Osteocyte (in vitro differentiated cells): ENCODE results near the gene ZFP64. TPM values are rescaled to one million over a fixed set of nuclear protein-coding genes. Genes with fewer than 3 reads are reported as not detected.

ENCODE experiments used
- DNase-seq: peaks from one replicate; pipeline ENCODE4 v3.0.0; 2021; ENCODE audit warnings: mixed read lengths; ENCODE audit not compliant: unreplicated experiment; ENCODE audit errors: extremely low spot score
- H3K27ac Mint-ChIP-seq: one replicate; pipeline ENCODE4 v1.8.0; 2021; ENCODE audit warnings: mild to moderate bottlenecking, mixed read lengths; ENCODE audit not compliant: unreplicated experiment
- H3K27me3 Mint-ChIP-seq: one replicate; pipeline ENCODE4 v1.8.0; 2021; ENCODE audit warnings: mixed read lengths; ENCODE audit not compliant: unreplicated experiment
- H3K36me3 Mint-ChIP-seq: one replicate; pipeline ENCODE4 v1.8.0; 2021; ENCODE audit warnings: mixed read lengths; ENCODE audit not compliant: unreplicated experiment
- H3K4me1 Mint-ChIP-seq: one replicate; pipeline ENCODE4 v1.8.0; 2021; ENCODE audit warnings: mixed read lengths; ENCODE audit not compliant: unreplicated experiment
- H3K4me3 Mint-ChIP-seq: one replicate; pipeline ENCODE4 v1.8.0; 2021; ENCODE audit warnings: mild to moderate bottlenecking, moderate library complexity, mixed read lengths; ENCODE audit not compliant: unreplicated experiment
- H3K9me3 Mint-ChIP-seq: one replicate; pipeline ENCODE4 v1.8.0; 2021; ENCODE audit warnings: mixed read lengths; ENCODE audit not compliant: unreplicated experiment
- CTCF ChIP-seq: fragments of 200-600 bp; sonication (generic); IDR thresholded peaks from 2 replicates; pipeline ENCODE4 v1.5.0; 2021; ENCODE audit warnings: antibody characterized with exemption, mild to moderate bottlenecking, moderate library complexity
- total RNA-seq: library from RNA; stranded (reverse); gene quantifications from 2 replicates; pipeline ENCODE4 v1.2.1, GENCODE V29; 2021

Gene ZFP64
- total RNA-seq, 1 donor from 2014 or later, result 21.0 TPM

GRCh38 chr20:52154575-52154974 lies 37.0 kb downstream of the ZFP64 start:
- Mint-ChIP-seq H3K27ac (no peak overlapping the region), H3K9me3 (peaks cover 4% of the 10 kb centered on the region), H3K4me1 (no peaks in the 10 kb centered on the region), H3K4me3 (no peak overlapping the region), H3K27me3 (no peaks in the 10 kb centered on the region), H3K36me3 (peaks cover 39% of the 10 kb centered on the region)
- TF ChIP-seq CTCF, result no peak
- DNase-seq, result no peak

GRCh38 chr20:52153896-52154295 lies 37.7 kb downstream of the ZFP64 start:
- Mint-ChIP-seq H3K9me3 (peaks cover 4% of the 10 kb centered on the region), H3K27me3 (no peaks in the 10 kb centered on the region), H3K4me1 (no peaks in the 10 kb centered on the region), H3K4me3 (no peak overlapping the region), H3K27ac (no peak overlapping the region), H3K36me3 (peaks cover 32% of the 10 kb centered on the region)
- DNase-seq, result no peak
- TF ChIP-seq CTCF, result no peak

- Mint-ChIP-seq H3K4me1 (no peaks in the 10 kb centered on the region), H3K4me3 (no peak overlapping the region), H3K9me3 (no peaks in the 10 kb centered on the region), H3K27me3 (no peaks in the 10 kb centered on the region), H3K27ac (no peak overlapping the region), H3K36me3 (peaks cover 27% of the 10 kb centered on the region)
- TF ChIP-seq CTCF, result no peak
- no peak for DNase-seq
These were observed 38.7 kb downstream of the ZFP64 start for GRCh38 chr20:52152921-52153320.

- H3K27me3 Mint-ChIP-seq, result no peaks in the 10 kb centered on the region
- H3K9me3 Mint-ChIP-seq, result no peaks in the 10 kb centered on the region
- DNase-seq, result no peak
- TF ChIP-seq CTCF, result no peak
- H3K4me1 Mint-ChIP-seq, result no peaks in the 10 kb centered on the region
- peaks cover 24% of the 10 kb centered on the region for H3K36me3 Mint-ChIP-seq
- H3K27ac Mint-ChIP-seq, result no peak overlapping the region
- no peak overlapping the region for H3K4me3 Mint-ChIP-seq
These were observed 39.2 kb downstream of the ZFP64 start for GRCh38 chr20:52152416-52152815.

GRCh38 chr20:52150440-52151258 lies 40.9 kb downstream of the ZFP64 start:
- Mint-ChIP-seq H3K4me1 (no peaks in the 10 kb centered on the region), H3K4me3 (no peak overlapping the region)
- peak; percentile 88 for TF ChIP-seq CTCF

More at GRCh38 chr20:52150440-52151258, 40.9 kb downstream of the ZFP64 start:
- H3K36me3 Mint-ChIP-seq, result peaks cover 12% of the 10 kb centered on the region
- H3K27ac Mint-ChIP-seq, result no peak overlapping the region
- no peaks in the 10 kb centered on the region for H3K27me3 Mint-ChIP-seq
- no peaks in the 10 kb centered on the region for H3K9me3 Mint-ChIP-seq
- no peak for DNase-seq
